Measurements from ENCODE around the gene ACP4. TPM values are rescaled to one million over a fixed set of nuclear protein-coding genes. Genes with fewer than 3 reads are reported as not detected.
A peak's percentile ranks its signal among the peaks of the same experiment; 100 is the strongest.

The ACP4 gene
- total and polyA plus RNA-seq, 8 donors = 0.12 to 0.42 (median 0.16) TPM; not detected in 4

DNA sequence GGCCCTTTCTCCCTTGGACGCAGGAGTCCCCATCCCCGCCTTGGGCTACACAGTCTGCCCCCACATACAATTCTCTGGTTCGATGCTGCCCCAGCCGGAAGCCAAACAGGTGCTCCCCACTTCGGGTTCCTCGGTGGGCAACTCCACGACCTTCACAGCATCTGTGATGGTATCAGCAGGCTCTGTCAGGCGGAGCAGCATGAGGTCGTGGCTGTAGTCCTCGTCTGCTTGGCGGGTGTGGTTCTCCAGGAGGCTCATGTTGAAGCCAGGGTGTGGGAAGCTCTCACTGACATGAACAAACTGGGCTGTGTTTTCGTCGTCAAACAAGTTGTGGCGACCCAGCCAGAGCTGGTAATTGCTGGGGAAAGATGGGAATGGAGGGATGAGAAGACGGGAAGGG is 29.9 kb downstream of the ACP4 start:
- Histone ChIP-seq H3K4me1 (peaks cover 0 to 4% of the 10 kb centered on the region in 2 donors), H3K9me3 (peaks cover 0 to 3% of the 10 kb centered on the region in 2 donors), H3K36me3 (no peaks in the 10 kb centered on the region), H3K27ac (no peak overlapping the region), H3K4me3 (no peak overlapping the region), H3K27me3 (peaks cover 16 to 98% of the 10 kb centered on the region in 2 donors)
- TF ChIP-seq, protein P1, sequence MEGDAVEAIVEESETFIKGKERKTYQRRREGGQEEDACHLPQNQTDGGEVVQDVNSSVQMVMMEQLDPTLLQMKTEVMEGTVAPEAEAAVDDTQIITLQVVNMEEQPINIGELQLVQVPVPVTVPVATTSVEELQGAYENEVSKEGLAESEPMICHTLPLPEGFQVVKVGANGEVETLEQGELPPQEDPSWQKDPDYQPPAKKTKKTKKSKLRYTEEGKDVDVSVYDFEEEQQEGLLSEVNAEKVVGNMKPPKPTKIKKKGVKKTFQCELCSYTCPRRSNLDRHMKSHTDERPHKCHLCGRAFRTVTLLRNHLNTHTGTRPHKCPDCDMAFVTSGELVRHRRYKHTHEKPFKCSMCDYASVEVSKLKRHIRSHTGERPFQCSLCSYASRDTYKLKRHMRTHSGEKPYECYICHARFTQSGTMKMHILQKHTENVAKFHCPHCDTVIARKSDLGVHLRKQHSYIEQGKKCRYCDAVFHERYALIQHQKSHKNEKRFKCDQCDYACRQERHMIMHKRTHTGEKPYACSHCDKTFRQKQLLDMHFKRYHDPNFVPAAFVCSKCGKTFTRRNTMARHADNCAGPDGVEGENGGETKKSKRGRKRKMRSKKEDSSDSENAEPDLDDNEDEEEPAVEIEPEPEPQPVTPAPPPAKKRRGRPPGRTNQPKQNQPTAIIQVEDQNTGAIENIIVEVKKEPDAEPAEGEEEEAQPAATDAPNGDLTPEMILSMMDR (IDR thresholded peaks at IDR 0.05) = no peak
- intact Hi-C loops (cut with DNase I) = no loop called here
- DNase-seq = no peak
- no peak for ATAC-seq

DNA sequence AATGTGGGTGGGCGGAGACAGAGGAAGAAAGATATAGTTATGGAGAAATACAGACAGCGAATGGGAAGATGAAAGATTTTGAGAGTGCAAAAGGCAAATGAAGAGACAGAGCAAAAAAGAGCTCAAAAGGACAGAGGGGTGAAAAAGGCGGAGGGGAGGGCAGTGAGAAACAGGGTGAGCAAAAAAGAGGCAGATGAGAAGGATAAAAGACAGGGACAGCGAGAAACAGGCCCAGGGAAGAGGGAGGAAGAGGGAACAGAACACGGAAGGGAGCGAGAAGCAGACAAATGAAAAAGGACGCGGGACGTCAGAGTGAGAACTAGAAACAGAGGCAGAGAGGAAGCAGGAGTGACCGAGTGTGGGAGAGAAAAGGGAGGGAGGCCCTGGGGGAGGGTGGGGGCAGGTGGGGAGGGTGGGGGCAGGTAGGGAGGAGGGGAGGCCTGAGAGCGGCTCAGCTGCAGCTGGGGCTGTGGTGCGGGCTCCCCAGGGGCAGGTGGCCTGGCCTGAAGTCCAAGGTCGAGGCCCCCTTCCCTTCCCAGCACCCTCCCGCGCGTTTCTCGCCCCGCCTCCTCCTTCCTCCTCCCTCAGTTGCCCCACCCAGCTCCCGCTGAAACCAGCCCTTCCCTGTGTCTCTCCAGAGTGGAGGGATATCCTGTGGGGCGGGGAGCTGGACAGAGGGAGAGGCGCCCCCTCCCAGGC is 30.5 kb downstream of the ACP4 start:
- no peaks in the 10 kb centered on the region for H3K36me3 ChIP-seq
- ATAC-seq = no peak
- no peaks in the 10 kb centered on the region for H3K9me3 ChIP-seq
- TF ChIP-seq, protein P1 (IDR thresholded peaks at IDR 0.05) = no peak
- intact Hi-C loops (cut with DNase I) = no loop called here
- peaks cover 0 to 4% of the 10 kb centered on the region in 2 donors for H3K4me1 ChIP-seq
- H3K4me3 ChIP-seq = no peak overlapping the region
- H3K27me3 ChIP-seq = peaks cover 16 to 97% of the 10 kb centered on the region in 2 donors
- no peak overlapping the region for H3K27ac ChIP-seq
- DNase-seq = peak in 1 of 4 donors; percentile 76

DNA sequence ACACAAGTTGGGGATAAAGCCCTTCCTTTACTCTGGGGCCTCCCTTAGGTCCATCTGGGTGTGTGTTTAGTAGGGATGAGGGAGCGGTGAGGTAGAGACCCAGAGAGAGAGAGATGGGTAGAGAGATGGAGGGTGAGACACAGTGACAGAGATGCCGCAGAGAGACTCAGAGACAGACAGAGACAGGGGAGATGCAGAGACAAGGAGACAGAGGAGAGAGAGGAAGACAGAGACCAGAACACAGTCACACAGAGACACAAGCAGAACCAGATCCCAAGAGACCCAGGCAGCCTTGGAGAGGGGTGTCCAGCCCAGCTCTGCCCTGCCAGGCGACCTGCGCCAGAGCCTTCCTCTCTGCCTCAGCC is 31.0 kb downstream of the ACP4 start:
- H3K4me3 ChIP-seq = no peak overlapping the region
- no peak overlapping the region for H3K27ac ChIP-seq
- DNase-seq = no peak
- H3K4me1 ChIP-seq = peaks cover 0 to 4% of the 10 kb centered on the region in 2 donors
- peaks cover 16 to 94% of the 10 kb centered on the region in 2 donors for H3K27me3 ChIP-seq
- ATAC-seq = no peak
- intact Hi-C loops (cut with DNase I) = no loop called here
- no peaks in the 10 kb centered on the region for H3K9me3 ChIP-seq
- TF ChIP-seq, protein P1 (IDR thresholded peaks at IDR 0.05) = no peak
- H3K36me3 ChIP-seq = no peaks in the 10 kb centered on the region

DNA sequence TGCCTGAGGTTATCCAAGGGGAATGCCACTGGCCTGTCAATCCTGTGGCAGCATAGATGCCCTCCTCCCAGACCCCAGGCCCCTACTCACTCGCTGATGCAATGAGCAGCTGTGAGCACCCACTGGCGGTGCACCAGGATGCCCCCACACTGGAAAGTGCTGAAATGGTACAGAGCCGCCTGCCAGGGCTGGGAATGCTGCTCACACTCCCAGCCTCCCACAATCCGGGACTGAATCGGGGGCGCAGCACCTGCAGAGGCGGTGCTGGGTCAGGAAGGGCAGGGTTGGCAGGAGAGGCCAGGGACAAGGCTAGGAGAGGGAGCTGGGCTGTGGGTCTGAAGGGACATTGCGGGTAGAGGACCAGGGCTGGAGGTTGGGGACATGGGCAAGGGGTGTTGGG is 31.4 kb downstream of the ACP4 start:
- intact Hi-C loops (cut with DNase I) = no loop called here
- H3K4me3 ChIP-seq = no peak overlapping the region
- peaks cover 16 to 94% of the 10 kb centered on the region in 2 donors for H3K27me3 ChIP-seq
- peaks cover 0 to 4% of the 10 kb centered on the region in 2 donors for H3K4me1 ChIP-seq
- H3K36me3 ChIP-seq = no peaks in the 10 kb centered on the region
- DNase-seq = no peak
- no peak for ATAC-seq
- H3K27ac ChIP-seq = no peak overlapping the region
- TF ChIP-seq, protein P1 (IDR thresholded peaks at IDR 0.05) = no peak
- no peaks in the 10 kb centered on the region for H3K9me3 ChIP-seq

DNA sequence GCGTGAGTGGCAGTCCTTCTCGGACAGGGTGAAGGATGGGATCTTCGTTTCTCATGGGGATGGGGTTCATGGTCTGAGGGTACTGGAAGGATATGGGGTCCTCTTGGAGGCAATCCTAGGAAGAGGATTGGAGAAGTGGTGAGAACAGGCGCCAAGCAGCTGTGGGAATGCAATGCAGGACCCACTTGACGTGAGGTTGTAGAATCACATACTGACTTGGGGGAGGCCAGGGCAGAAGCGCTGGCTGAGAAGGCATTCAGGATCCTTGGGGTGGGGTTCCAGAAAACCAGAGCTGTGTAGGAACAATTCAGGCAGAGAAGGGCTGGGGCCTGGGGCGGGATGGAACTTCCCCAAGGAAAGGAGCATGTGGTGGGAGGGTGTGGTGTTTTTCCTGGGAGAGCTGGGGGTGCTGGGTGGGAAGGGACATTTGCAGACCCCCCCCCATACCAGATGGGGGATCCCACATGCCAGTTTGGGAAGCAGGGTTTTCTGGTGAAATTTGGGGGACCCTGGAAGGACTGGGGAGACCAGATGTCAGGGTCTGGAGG is 32.5 kb downstream of the ACP4 start:
- intact Hi-C loops (cut with DNase I) = no loop called here
- no peaks in the 10 kb centered on the region for H3K36me3 ChIP-seq
- no peak overlapping the region for H3K27ac ChIP-seq
- H3K4me3 ChIP-seq = no peak overlapping the region
- peaks cover 16 to 88% of the 10 kb centered on the region in 2 donors for H3K27me3 ChIP-seq
- ATAC-seq (no peak), DNase-seq (no peak)
- TF ChIP-seq, protein P1 (IDR thresholded peaks at IDR 0.05) = no peak
- peaks cover 0 to 4% of the 10 kb centered on the region in 2 donors for H3K4me1 ChIP-seq
- no peaks in the 10 kb centered on the region for H3K9me3 ChIP-seq
